Neural cell (in vitro differentiated cells): Measurements from ENCODE around the gene MAST4.

ENCODE experiments used
- CTCF ChIP-seq: fragments of 450-650 bp; IDR thresholded peaks from 2 replicates; pipeline ENCODE4 v1.5.1; 2014; ENCODE audit warnings: antibody characterized with exemption, mild to moderate bottlenecking, moderate library complexity; ENCODE audit not compliant: poor library complexity, severe bottlenecking
- POLR2AphosphoS5 ChIP-seq: IDR thresholded peaks from 2 replicates; pipeline ENCODE4 v1.6.1; 2012

GRCh38 chr5:66694036-66694435 lies 97.8 kb downstream of the MAST4 start:
- TF ChIP-seq CTCF (no peak), POLR2AphosphoS5 (no peak)
